ENCODE data around the gene RAVER2. TPM values are rescaled to one million over a fixed set of nuclear protein-coding genes. Genes with fewer than 3 reads are reported as not detected.
"Not testable (repeated sequence)": the region's sequence is repeated elsewhere in the genome, so short reads cannot be mapped to it uniquely, and the experiment has no call there.

Gene RAVER2
- total RNA-seq, 1 donor from 2014 or later = 0.36 TPM

DNA sequence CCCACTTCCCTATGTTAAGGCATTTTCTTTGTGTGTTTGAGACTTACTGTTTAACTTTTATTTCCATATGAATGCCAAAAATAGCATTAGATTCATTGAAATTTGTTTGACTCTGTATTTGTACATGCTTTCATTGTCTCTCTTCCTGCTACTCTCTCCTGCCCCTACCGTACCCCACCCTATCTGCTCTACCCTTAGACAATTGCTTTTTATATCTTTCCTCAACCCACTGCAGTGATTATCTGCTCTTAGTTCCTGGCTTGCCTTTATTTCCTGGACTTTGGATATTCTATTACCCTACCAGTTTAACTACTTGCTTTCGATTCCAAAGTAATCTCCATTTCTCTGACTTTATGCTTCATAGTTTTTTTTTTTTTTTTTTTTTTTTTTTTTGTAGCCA is 10.5 kb downstream of the RAVER2 start:
- no peaks in the 10 kb centered on the region for H3K9me3 Mint-ChIP-seq
- peaks cover 15% of the 10 kb centered on the region for H3K27me3 Mint-ChIP-seq (ENCODE audit: insufficient read depth)
- intact Hi-C loops (cut with micrococcal nuclease) = no loop called here
- H3K4me3 Mint-ChIP-seq = no peak overlapping the region
- H3K27ac Mint-ChIP-seq = no peak overlapping the region
- no peaks in the 10 kb centered on the region for H3K36me3 Mint-ChIP-seq (ENCODE audit: low read depth)
- no peaks in the 10 kb centered on the region for H3K4me1 Mint-ChIP-seq (ENCODE audit: low read depth)
- DNase-seq (ENCODE audit: low spot score) = no peak

DNA sequence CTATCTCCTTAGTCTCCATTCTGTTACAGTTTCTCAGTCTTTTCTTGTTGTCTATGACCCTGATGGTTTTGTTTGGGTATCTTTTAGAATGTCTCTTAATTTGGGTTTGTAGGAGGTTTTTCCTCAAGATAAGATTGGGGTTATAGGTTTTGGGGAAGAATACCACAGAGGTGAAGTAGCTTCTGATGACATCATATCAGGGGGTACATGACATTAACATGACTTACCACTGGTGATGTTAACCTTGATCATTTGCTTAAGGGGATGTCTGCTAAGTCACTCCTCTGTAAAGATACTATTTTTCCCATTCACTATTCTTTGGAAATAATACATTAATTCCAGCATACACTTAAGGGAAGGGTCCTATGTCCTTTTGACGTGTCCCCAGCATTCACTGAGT is 11.9 kb downstream of the RAVER2 start:
- no peaks in the 10 kb centered on the region for H3K9me3 Mint-ChIP-seq
- intact Hi-C loops (cut with micrococcal nuclease) = no loop called here
- H3K27ac Mint-ChIP-seq = no peak overlapping the region
- H3K4me1 Mint-ChIP-seq (ENCODE audit: low read depth) = no peaks in the 10 kb centered on the region
- H3K4me3 Mint-ChIP-seq = no peak overlapping the region
- no peak for DNase-seq (ENCODE audit: low spot score)
- H3K36me3 Mint-ChIP-seq (ENCODE audit: low read depth) = no peaks in the 10 kb centered on the region
- peaks cover 10% of the 10 kb centered on the region for H3K27me3 Mint-ChIP-seq (ENCODE audit: insufficient read depth)

DNA sequence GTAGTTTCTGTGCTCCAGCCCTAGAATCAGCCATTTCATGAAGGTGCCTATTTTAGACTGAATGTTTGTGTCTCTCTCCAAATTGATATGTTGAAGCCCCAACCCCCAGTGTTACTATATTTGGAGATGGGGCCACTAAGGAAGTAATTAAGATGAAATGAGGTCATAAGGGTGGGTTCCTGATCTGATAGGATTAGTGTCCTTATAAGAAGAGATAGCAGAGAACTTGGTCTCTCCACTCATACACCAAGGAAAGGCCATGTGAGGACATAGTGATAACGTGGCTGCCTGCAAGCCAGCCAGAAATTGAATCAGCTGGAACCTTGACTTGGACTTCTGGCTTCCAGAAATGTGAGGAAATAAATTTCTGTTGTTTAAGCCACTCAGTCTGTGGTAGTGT is 12.3 kb downstream of the RAVER2 start:
- Mint-ChIP-seq H3K4me1 (ENCODE audit: low read depth) (no peaks in the 10 kb centered on the region), H3K36me3 (ENCODE audit: low read depth) (no peaks in the 10 kb centered on the region), H3K27me3 (ENCODE audit: insufficient read depth) (peaks cover 9% of the 10 kb centered on the region), H3K9me3 (no peaks in the 10 kb centered on the region), H3K4me3 (no peak overlapping the region), H3K27ac (no peak overlapping the region)
- intact Hi-C loops (cut with micrococcal nuclease) = no loop called here
- no peak for DNase-seq (ENCODE audit: low spot score)

DNA sequence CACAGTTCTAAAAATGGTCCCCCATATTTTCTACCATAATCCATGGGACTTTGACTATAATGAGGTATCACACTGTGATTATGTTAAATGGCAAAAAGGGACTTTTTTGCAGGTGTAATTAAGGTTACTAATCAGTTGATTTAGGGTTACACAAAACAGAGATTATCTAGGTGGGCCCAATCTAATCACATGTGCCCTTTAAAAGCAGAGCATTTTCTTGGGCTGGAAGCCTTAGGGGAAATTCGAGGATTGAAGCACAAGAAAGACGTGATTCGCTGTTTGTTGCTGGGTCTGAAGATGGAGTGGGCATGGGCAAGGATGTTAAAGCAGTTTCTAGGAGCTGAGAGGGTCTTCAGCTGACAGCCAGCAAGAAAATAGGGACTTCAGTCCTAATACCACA is 13.4 kb downstream of the RAVER2 start:
- no peaks in the 10 kb centered on the region for H3K9me3 Mint-ChIP-seq
- H3K4me1 Mint-ChIP-seq (ENCODE audit: low read depth) = no peaks in the 10 kb centered on the region
- H3K27ac Mint-ChIP-seq = no peak overlapping the region
- no peak for DNase-seq (ENCODE audit: low spot score)
- intact Hi-C loops (cut with micrococcal nuclease) = no loop called here
- no peaks in the 10 kb centered on the region for H3K36me3 Mint-ChIP-seq (ENCODE audit: low read depth)
- H3K4me3 Mint-ChIP-seq = no peak overlapping the region
- peaks cover 9% of the 10 kb centered on the region for H3K27me3 Mint-ChIP-seq (ENCODE audit: insufficient read depth)

DNA sequence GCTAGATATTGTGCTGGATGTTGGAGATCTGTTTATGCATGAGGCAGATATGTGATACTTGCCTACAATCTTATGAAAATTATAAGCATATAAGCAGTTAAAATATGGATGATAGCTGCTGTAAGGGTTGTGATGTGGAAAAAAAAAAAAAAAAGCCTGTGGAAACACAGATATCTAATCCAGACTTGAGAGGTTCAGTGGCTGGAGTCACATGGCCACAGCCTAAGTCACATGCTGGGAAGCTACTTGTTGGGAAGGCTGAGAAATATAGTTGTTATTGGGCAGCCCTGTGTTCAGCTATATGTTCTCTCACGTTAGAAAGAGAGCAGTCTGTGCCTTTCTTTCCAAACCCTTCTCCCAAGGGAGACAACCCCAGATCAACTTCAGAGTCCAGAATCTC is 15.1 kb downstream of the RAVER2 start:
- no peak overlapping the region for H3K4me3 Mint-ChIP-seq
- intact Hi-C loops (cut with micrococcal nuclease) = no loop called here

DNA sequence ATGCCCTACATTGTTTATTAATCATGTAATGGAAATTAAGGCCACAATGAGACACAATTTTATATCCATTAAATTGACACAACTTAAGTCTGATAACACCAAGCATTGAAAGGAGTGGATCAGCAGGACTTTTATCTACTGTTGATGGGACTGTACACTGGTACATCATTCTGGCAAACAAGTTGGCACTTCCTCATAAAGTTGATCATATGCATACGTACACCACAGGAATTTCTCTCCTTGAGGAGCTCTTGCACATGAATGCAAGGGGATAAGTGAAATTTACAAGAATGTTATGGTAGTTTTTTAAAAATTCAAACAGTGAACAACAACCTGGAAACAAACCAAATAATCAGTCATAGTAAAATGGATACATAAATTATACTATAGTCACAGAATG is 20.1 kb downstream of the RAVER2 start:
- Mint-ChIP-seq H3K27ac (no peak overlapping the region), H3K27me3 (ENCODE audit: insufficient read depth) (peaks cover 2% of the 10 kb centered on the region), H3K4me3 (no peak overlapping the region), H3K36me3 (ENCODE audit: low read depth) (no peaks in the 10 kb centered on the region), H3K9me3 (no peaks in the 10 kb centered on the region), H3K4me1 (ENCODE audit: low read depth) (no peaks in the 10 kb centered on the region)
- DNase-seq (ENCODE audit: low spot score) = no peak
- intact Hi-C loops (cut with micrococcal nuclease) = no loop called here

More for the DNA sequence above, 15.1 kb downstream of the RAVER2 start:
- H3K9me3 Mint-ChIP-seq = no peaks in the 10 kb centered on the region
- H3K36me3 Mint-ChIP-seq (ENCODE audit: low read depth) = no peaks in the 10 kb centered on the region
- no peak overlapping the region for H3K27ac Mint-ChIP-seq
- H3K4me1 Mint-ChIP-seq (ENCODE audit: low read depth) = no peaks in the 10 kb centered on the region
- no peak for DNase-seq (ENCODE audit: low spot score)
- peaks cover 9% of the 10 kb centered on the region for H3K27me3 Mint-ChIP-seq (ENCODE audit: insufficient read depth)

DNA sequence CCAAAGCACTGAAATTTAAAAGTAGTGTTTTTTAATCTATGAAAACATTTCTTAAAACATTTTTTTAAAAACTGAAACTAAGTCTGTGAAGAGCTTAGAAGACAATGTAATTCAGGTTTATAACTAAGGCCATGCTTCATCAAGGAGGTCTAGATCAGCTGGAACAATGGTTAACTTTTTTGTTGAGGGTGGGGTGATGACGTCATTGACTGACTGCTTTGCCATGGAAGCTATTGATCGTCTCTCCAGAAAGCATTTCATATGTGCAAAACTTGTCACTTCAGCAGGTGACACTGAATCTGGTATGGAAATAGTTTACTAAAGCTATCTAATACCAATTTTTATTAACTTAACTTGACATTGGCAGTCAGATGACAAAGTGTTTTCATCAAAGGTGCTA is 21.0 kb downstream of the RAVER2 start:
- intact Hi-C loops (cut with micrococcal nuclease) = no loop called here
- Mint-ChIP-seq H3K4me1 (ENCODE audit: low read depth) (no peaks in the 10 kb centered on the region), H3K27me3 (ENCODE audit: insufficient read depth) (peaks cover 2% of the 10 kb centered on the region), H3K9me3 (no peaks in the 10 kb centered on the region), H3K27ac (no peak overlapping the region), H3K36me3 (ENCODE audit: low read depth) (no peaks in the 10 kb centered on the region), H3K4me3 (no peak overlapping the region)
- DNase-seq (ENCODE audit: low spot score) = no peak

DNA sequence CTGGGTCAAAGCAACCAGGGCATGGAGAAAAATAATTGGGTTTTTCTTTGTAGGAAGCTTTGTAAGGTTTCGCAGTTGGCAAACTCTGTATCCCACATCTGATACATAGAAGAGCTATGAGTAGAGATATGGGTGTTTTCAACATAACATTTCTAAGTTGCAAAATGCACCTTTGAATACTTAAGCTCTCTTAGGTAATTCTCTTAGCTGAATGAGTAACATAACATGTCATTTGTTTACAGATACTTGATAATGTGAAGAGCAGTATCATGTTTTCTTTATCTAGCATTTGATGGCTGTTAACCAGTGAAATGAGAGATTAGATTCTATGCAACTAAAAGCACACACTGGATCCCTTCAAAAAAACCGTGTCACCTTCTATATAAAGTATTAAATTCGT is 21.6 kb downstream of the RAVER2 start:
- no peaks in the 10 kb centered on the region for H3K36me3 Mint-ChIP-seq (ENCODE audit: low read depth)
- DNase-seq (ENCODE audit: low spot score) = no peak
- H3K4me3 Mint-ChIP-seq = no peak overlapping the region
- H3K27me3 Mint-ChIP-seq (ENCODE audit: insufficient read depth) = peaks cover 2% of the 10 kb centered on the region
- intact Hi-C loops (cut with micrococcal nuclease) = no loop called here
- no peaks in the 10 kb centered on the region for H3K9me3 Mint-ChIP-seq
- no peaks in the 10 kb centered on the region for H3K4me1 Mint-ChIP-seq (ENCODE audit: low read depth)
- H3K27ac Mint-ChIP-seq = no peak overlapping the region

DNA sequence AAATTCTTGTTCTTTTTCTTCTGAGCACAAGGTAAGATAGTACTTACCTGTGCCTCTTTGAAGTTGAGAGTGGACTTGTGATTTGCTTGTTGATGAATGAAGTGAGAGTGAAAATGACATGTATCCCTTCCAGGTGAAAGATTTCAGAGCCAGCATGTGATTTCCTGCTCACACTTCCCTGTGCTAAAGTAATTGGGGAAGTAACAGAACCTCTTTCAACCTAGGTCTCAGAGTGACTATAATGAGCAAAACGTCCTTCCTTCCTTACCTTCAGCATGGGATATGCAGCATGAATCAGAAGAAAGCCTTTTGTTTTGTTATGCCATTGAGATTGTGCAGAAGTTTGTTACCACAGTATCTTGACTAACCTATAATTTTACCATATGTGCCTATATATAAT is 24.6 kb downstream of the RAVER2 start:
- Mint-ChIP-seq H3K27ac (no peak overlapping the region), H3K36me3 (ENCODE audit: low read depth) (no peaks in the 10 kb centered on the region)

DNA sequence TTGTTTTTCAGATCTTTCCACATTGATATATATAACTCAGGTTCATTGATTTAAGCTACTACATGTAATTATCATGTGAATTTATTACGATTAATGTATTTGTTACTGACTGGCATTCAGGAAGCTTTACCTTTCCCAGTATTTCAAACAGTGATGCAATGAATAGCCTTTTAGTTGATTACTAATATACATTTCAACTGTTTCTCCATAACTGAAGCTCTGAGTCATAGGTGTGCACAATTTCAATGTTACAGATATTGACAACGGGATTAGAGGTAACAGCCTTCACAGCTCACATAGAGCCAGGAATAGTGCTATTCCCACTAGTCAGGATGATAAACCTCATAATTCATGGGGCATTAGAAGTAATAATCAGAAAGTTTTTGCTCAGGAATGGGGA is 25.1 kb downstream of the RAVER2 start:
- no peak for DNase-seq (ENCODE audit: low spot score)
- Mint-ChIP-seq H3K27me3 (ENCODE audit: insufficient read depth) (no peaks in the 10 kb centered on the region), H3K4me3 (no peak overlapping the region), H3K4me1 (ENCODE audit: low read depth) (no peaks in the 10 kb centered on the region), H3K36me3 (ENCODE audit: low read depth) (no peaks in the 10 kb centered on the region), H3K9me3 (no peaks in the 10 kb centered on the region), H3K27ac (no peak overlapping the region)
- intact Hi-C loops (cut with micrococcal nuclease) = no loop called here

More for the DNA sequence above, 24.6 kb downstream of the RAVER2 start:
- Mint-ChIP-seq H3K4me3 (no peak overlapping the region), H3K9me3 (no peaks in the 10 kb centered on the region), H3K27me3 (ENCODE audit: insufficient read depth) (no peaks in the 10 kb centered on the region), H3K4me1 (ENCODE audit: low read depth) (no peaks in the 10 kb centered on the region)
- DNase-seq (ENCODE audit: low spot score) = no peak
- intact Hi-C loops (cut with micrococcal nuclease) = no loop called here

DNA sequence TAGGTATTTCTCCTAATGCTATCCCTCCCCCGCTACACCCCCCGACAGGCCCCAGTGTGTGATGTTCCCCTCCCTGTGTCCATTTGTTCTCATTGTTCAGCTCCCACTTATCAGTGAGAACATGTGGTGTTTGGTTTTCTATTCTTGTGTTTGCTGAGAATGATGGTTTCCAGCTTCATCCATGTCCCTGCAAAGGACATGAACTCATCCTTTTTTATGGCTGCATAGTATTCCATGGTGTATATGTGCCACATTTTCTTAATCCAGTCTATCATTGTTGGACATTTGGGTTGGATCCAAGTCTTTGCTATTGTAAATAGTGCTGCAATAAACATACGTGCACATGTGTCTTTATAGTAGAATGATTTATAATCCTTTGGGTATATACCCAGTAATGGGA is 28.4 kb downstream of the RAVER2 start:
- intact Hi-C loops (cut with micrococcal nuclease); H3K4me1 Mint-ChIP-seq (ENCODE audit: low read depth); H3K36me3 Mint-ChIP-seq (ENCODE audit: low read depth); H3K27me3 Mint-ChIP-seq (ENCODE audit: insufficient read depth); DNase-seq (ENCODE audit: low spot score); H3K27ac Mint-ChIP-seq; H3K9me3 Mint-ChIP-seq; H3K4me3 Mint-ChIP-seq: not testable (repeated sequence)

DNA sequence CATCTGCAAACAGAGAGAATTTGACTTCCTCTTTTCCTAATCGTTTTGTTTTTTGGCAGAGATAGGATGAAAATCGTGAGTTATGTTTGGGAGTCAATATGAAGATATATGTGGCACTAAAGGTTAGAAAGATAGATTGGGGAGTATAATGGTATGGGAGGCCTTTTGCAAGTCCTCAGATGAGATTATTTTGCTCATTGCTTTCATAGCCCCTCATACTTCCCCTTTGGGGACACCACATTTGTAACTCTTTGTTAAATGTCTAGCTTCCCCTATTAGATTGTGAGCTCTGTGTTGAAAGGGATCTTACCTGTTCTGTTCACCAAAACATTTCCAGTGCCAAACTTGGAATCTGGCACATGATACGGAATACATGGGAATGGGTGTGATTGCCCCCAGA is 30.2 kb downstream of the RAVER2 start:
- no peaks in the 10 kb centered on the region for H3K4me1 Mint-ChIP-seq (ENCODE audit: low read depth)
- H3K27me3 Mint-ChIP-seq (ENCODE audit: insufficient read depth) = no peaks in the 10 kb centered on the region
- no peaks in the 10 kb centered on the region for H3K36me3 Mint-ChIP-seq (ENCODE audit: low read depth)
- no peak overlapping the region for H3K4me3 Mint-ChIP-seq
- intact Hi-C loops (cut with micrococcal nuclease) = no loop called here
- DNase-seq (ENCODE audit: low spot score) = no peak
- peaks cover 3% of the 10 kb centered on the region for H3K9me3 Mint-ChIP-seq
- H3K27ac Mint-ChIP-seq = no peak overlapping the region

DNA sequence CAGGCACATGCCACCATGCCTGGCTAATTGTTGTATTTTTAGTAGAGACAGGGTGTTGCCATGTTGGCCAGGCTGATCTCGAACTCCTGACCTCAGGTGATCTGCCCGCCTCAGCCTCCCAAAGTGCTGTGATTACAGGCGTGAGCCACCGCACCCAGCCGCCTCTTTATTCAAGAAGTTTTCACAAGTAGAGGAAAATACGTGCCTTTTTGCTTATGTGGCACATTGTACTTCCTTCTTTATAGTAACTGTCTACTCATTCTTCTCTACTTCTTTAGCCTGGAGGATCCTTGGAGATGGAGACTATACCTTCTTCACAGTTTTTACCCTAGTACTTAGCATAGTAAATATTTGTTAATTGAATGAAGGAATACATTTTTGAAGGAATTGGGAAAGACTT is 37.2 kb downstream of the RAVER2 start:
- H3K4me3 Mint-ChIP-seq; H3K36me3 Mint-ChIP-seq (ENCODE audit: low read depth); H3K27me3 Mint-ChIP-seq (ENCODE audit: insufficient read depth); H3K4me1 Mint-ChIP-seq (ENCODE audit: low read depth); H3K27ac Mint-ChIP-seq; H3K9me3 Mint-ChIP-seq; DNase-seq (ENCODE audit: low spot score); intact Hi-C loops (cut with micrococcal nuclease): not testable (repeated sequence)

DNA sequence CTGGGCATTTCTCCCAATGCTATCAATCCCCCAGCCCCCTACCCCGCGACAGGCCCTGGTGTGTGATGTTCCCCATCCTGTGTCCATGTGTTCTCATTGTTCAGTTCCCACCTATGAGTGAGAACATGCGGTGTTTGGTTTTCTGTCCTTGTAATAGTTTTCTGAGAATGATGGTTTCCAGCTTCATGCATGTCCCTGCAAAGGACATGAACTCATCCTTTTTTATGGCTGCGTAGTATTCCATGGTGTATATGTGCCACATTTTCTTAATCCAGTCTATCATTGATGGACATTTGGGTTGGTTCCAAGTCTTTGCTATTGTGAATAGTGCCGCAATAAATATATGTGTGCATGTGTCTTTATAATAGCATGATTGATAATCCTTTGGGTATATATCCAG is 38.0 kb downstream of the RAVER2 start:
- H3K27ac Mint-ChIP-seq; DNase-seq (ENCODE audit: low spot score); H3K9me3 Mint-ChIP-seq; H3K27me3 Mint-ChIP-seq (ENCODE audit: insufficient read depth); H3K4me1 Mint-ChIP-seq (ENCODE audit: low read depth); intact Hi-C loops (cut with micrococcal nuclease); H3K36me3 Mint-ChIP-seq (ENCODE audit: low read depth); H3K4me3 Mint-ChIP-seq: not testable (repeated sequence)
